ENCODE measurements around the gene SLC13A3. TPM values are rescaled to one million over a fixed set of nuclear protein-coding genes. Genes with fewer than 3 reads are reported as not detected.

Gene SLC13A3
- total RNA-seq, 4 donors from 2014 or later = 1.1 to 8.9 (median 4.2) TPM

DNA sequence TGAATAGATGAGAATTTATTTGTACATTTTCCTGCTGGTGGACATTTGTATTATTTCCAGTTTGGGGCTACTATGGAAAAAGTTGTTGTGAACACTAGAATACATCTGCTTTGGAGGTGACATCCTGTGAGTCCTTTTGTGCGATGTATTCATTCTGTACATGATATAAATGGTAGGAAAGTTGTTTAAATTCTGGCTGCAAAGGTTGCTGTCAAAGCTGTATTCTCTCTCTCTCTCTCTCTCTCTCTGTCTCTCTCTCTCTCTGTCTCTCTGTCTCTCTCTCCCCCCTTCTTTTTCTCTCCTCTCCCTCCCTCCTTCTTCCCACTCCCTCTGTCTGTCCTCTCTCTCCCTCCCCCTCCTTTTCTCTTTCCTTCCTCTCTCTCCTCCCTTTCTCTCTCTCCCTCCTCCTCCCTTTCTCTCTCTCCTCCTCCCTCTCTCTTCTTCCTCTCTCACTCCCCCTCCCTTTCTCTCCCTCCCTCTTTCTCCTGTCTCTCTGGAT is 25.3 kb downstream of the SLC13A3 start:
- Histone ChIP-seq H3K4me1 (no peaks in the 10 kb centered on the region), H3K4me3 (no peak overlapping the region), H3K27me3 (no peaks in the 10 kb centered on the region), H3K36me3 (no peaks in the 10 kb centered on the region), H3K27ac (no peak overlapping the region), H3K9me3 (peaks cover 20% of the 10 kb centered on the region)
- no peak for DNase-seq (ENCODE audit: low spot score in 2 of 2)
- TF ChIP-seq POLR2AphosphoS5 (IDR thresholded peaks at IDR 0.05) (no peak), POLR2A (IDR thresholded peaks at IDR 0.05) (no peak), EP300 (IDR thresholded peaks at IDR 0.05) (no peak)
- TF ChIP-seq, protein P1, sequence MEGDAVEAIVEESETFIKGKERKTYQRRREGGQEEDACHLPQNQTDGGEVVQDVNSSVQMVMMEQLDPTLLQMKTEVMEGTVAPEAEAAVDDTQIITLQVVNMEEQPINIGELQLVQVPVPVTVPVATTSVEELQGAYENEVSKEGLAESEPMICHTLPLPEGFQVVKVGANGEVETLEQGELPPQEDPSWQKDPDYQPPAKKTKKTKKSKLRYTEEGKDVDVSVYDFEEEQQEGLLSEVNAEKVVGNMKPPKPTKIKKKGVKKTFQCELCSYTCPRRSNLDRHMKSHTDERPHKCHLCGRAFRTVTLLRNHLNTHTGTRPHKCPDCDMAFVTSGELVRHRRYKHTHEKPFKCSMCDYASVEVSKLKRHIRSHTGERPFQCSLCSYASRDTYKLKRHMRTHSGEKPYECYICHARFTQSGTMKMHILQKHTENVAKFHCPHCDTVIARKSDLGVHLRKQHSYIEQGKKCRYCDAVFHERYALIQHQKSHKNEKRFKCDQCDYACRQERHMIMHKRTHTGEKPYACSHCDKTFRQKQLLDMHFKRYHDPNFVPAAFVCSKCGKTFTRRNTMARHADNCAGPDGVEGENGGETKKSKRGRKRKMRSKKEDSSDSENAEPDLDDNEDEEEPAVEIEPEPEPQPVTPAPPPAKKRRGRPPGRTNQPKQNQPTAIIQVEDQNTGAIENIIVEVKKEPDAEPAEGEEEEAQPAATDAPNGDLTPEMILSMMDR (IDR thresholded peaks at IDR 0.05) = no peak
- whole genome bisulfite sequencing = 96% methylated on average over 1 of the region's 1 CpG

DNA sequence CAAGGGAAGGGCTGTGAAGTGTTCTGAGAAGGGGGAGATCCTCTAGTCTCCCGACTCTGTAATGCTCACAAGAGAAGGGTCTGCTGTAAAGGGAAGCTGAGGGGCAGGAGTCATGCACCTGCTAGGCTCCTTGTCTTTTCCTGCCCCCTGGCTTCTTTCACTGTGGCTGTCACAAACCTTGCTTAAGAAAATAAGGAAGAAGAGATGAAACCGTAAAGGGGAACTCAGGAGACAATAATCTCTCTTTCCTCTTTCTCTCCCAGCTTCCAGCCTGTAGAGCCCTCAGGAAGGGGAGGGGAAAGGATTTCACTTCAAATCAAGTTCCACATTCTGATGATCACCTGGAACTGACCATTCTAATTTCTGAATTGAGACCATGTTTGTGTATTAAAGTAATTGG is 26.3 kb downstream of the SLC13A3 start:
- H3K36me3 ChIP-seq = no peaks in the 10 kb centered on the region
- no peak overlapping the region for H3K4me3 ChIP-seq
- 79% methylated on average over 2 of the region's 2 CpGs for WGBS
- H3K27ac ChIP-seq = no peak overlapping the region
- no peaks in the 10 kb centered on the region for H3K4me1 ChIP-seq
- no peak for DNase-seq (ENCODE audit: low spot score in 2 of 2)
- H3K27me3 ChIP-seq = no peaks in the 10 kb centered on the region
- no peak for TF ChIP-seq POLR2A (IDR thresholded peaks at IDR 0.05)
- TF ChIP-seq, protein P1 (IDR thresholded peaks at IDR 0.05) = no peak
- TF ChIP-seq EP300 (IDR thresholded peaks at IDR 0.05) = no peak
- TF ChIP-seq POLR2AphosphoS5 (IDR thresholded peaks at IDR 0.05) = no peak
- H3K9me3 ChIP-seq = peaks cover 20% of the 10 kb centered on the region

DNA sequence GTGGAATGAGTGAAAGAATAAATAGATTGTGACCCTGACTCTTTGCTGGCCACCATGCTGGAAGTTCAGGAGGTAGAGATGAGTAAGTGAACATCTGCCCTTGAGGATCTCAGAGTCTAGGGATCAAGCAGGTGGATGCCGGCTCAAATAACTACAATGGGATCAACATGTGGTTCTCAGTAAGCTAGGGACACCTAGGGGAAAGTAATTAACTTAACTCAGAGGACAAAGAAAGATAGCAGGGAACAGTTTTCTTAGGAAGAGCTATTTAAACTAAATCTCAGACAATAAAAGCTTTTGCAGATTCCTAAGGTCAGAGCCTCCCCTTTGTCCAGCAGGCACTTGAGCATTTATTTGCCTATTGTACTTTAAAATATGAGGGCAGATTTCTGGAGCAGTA is 29.1 kb downstream of the SLC13A3 start:
- Histone ChIP-seq H3K9me3 (peaks cover 12% of the 10 kb centered on the region), H3K27me3 (no peaks in the 10 kb centered on the region), H3K4me1 (no peaks in the 10 kb centered on the region), H3K27ac (no peak overlapping the region), H3K4me3 (no peak overlapping the region), H3K36me3 (no peaks in the 10 kb centered on the region)
- WGBS = 55% methylated on average over 1 of the region's 1 CpG
- TF ChIP-seq POLR2AphosphoS5 (IDR thresholded peaks at IDR 0.05) (no peak), POLR2A (IDR thresholded peaks at IDR 0.05) (no peak), EP300 (IDR thresholded peaks at IDR 0.05) (no peak)
- TF ChIP-seq, protein P1 (IDR thresholded peaks at IDR 0.05) = no peak
- no peak for DNase-seq (ENCODE audit: low spot score in 2 of 2)

DNA sequence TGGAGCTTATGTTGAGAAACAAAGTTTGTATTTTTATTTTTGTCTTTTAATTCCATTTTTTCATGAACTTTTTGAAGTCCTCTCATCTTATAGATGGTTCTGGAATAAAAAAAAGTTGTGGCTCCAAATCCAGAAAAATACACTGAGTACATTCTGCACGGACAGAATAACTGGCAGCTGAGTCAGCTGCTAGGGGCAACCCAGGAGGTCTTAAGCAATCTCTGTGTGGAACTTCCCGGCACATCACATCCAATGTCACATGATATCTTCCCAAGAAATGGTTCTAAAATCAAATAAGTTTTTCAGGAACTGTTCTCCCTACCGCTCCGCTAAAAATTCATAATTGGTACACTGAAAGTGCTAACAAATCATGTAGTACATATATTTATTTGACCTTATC is 29.8 kb downstream of the SLC13A3 start:
- H3K27me3 ChIP-seq = no peaks in the 10 kb centered on the region
- WGBS = 77% methylated on average over 4 of the region's 4 CpGs

DNA sequence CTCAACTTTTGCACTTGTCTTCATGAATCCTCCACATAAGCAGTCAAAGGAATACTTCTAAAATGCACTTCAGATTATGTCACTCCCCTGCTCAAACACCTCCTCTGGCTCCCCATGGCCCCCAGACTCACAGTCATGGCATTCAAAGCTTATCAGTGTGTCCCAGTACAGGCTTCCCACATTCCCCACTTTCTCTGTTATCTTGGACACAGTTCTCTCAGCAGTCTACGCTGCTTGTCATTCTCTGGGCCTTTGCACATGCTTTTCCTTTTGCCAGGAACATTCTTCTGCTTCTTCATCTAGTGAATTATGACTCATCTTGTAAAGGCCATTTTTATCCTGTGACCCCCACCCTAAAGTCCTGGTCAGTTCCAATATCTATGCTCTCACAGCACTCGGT is 31.8 kb downstream of the SLC13A3 start:
- Histone ChIP-seq H3K27me3 (no peaks in the 10 kb centered on the region), H3K36me3 (no peaks in the 10 kb centered on the region), H3K4me1 (no peaks in the 10 kb centered on the region), H3K9me3 (peaks cover 8% of the 10 kb centered on the region), H3K4me3 (no peak overlapping the region), H3K27ac (no peak overlapping the region)
- WGBS = 85% methylated on average over 2 of the region's 2 CpGs
- no peak for DNase-seq (ENCODE audit: low spot score in 2 of 2)
- no peak for TF ChIP-seq POLR2A (IDR thresholded peaks at IDR 0.05)
- TF ChIP-seq, protein P1 (IDR thresholded peaks at IDR 0.05) = no peak
- TF ChIP-seq POLR2AphosphoS5 (IDR thresholded peaks at IDR 0.05) = no peak
- no peak for TF ChIP-seq EP300 (IDR thresholded peaks at IDR 0.05)

More for the DNA sequence above, 29.8 kb downstream of the SLC13A3 start:
- H3K4me1 ChIP-seq = no peaks in the 10 kb centered on the region
- TF ChIP-seq POLR2A (IDR thresholded peaks at IDR 0.05) = no peak
- TF ChIP-seq POLR2AphosphoS5 (IDR thresholded peaks at IDR 0.05) = no peak
- no peak for TF ChIP-seq EP300 (IDR thresholded peaks at IDR 0.05)
- TF ChIP-seq, protein P1 (IDR thresholded peaks at IDR 0.05) = no peak
- no peak overlapping the region for H3K4me3 ChIP-seq
- H3K36me3 ChIP-seq = no peaks in the 10 kb centered on the region
- no peak overlapping the region for H3K27ac ChIP-seq
- DNase-seq (ENCODE audit: low spot score in 2 of 2) = no peak
- peaks cover 12% of the 10 kb centered on the region for H3K9me3 ChIP-seq

All from suprapubic skin (tissue), 4 donors.